NCI-H524 (cell line): ENCODE measurements around the gene VPS13C.

Experiments used
- DNase-seq, 2 experiments: peaks; one replicate each; lab custom pipeline; 2025; lab: John Stamatoyannopoulos, UW

Gene VPS13C

DNA sequence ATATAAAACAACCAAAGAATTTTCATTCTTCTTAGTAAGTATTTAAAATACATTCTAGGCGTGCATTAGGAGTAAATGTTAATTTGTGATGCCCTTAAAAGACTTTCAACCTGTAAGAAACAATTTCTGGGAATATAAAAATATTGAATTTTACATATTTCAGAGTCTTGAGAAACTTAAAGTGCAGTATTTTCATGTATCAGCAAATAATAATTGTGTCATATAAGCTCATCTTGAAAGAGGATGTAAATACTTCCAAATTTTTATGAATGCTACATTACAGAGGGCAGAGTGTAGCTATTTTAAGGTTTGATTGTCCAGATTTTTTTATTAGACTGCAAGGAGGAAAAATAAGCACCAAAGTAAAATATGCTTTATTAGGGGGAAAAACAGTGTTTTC lies 207.1 kb downstream of the VPS13C start:
- DNase-seq = no peak

DNA sequence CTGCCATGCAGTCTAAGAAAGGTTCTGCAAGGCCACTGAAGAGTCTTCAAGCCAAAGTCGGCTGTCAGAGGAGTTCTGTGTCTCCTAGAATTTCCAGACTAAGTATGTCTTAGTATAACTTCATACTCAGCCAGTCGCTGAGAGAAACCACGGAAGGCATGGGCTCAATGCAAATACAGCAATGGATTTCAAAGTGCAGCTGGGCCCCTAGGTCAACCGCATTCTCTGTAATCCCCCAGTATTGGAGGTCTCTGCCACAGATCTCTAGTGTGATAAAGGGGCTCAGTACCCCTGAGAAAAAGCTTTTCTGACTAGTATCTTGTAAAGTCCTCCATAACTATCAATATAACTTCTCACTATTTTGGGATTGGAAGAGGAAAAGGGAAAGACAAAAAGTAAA lies 208.3 kb downstream of the VPS13C start:
- DNase-seq = no peak

DNA sequence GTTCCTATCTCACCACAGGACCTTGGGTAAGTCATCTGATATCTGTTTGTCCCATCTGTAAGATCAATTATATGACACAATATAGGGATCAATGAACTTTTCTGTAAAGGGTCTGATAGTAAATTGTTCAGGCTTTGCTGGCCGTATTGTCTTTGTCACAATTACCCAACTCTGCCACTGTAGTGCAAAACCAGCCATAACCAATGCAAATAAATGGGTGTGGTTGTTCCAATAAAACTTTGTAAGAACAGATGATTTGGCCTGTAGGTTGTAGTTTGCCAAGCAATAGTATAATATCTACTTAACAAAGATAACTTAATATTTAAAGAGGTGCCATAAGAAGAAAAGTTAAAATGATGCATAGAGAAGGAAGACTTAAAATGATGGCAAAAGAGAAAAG lies 210.8 kb downstream of the VPS13C start:
- DNase-seq = no peak

DNA sequence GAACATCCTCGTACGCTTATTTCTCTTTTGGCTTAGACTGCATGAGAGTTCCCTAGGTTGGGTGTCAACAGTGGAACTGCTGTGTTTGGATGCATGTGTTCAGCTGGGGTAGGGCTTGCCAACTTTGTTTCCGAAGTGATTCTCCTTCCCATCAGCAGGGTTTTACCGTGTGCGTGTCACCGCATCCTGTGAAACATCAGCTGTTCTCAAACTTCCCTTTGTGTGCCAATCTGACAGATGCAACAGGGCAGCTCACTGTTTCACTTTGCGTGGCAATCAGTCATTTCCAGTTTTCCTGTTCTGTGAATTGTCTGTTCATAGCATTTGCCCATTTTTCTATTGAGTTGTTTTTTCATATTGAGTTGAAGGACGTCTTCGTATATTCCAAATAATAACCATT lies 218.8 kb downstream of the VPS13C start:
- DNase-seq = no peak

DNA sequence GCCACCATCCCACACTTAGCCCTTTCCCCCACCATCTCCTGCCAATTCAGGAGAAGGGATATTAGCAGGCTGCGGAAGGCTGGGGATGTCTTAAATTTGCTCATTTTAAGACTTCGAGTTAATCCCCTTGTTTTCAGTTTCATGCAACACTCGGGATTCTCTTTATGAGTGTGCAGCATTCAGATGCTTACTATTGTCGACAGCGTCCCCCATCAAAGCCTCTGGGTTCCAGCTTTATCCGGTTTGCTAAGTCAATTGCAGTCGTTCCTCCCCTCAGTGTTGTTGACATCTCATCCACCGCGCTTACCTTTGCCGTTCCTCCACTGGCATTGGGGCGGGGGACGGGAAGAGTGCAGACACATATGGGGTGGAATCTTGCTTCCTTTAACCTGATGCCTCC lies 220.2 kb downstream of the VPS13C start:
- no peak for DNase-seq

DNA sequence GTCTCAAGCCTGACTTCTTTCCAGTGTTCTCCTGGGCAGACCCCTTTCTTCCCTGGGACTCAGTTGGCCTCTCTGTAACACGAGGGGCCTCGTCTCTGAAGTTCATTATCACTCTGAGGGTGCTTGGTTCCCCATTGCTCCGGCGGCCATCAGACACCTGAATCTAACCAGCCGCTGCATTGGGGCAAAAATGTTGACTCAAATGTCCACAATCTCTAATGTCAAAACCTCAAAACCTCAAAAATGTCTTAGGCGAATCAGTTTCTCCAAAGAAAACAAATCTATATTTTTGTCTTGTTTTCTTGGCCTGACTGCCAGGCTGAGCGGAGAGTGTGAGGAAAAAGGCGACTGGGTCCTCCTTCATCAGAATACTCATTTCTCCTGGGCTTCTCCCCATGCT lies 220.7 kb downstream of the VPS13C start:
- DNase-seq = no peak

DNA sequence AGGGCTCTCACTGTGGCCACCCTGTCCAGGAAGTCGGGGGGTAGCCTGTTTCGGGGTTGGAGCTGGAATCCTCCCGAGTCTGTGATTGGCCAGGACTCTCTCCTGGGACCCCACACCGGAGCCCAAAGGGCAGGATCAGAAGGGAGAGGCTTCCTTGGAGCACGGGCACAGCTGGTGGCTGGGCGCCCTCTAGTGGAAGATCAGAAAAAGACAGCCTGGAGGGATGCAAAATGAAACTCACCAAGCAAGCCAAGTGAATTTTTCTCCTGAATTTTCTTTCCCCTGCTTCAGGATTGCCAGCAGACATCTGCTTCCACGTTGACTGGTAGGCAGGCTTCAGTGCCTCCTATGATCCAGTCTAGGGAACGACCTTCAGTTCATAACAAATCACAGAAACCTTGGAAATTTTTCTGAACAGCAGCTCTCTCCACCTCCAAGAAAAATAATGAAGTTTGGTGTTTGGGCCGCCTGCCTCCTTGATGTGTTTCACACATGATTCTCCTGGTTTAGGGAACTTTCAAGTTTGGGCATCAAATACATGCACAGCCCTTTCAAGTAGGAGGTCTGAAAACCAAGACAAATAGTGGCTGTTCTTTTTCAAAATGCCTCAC lies 224.6 kb downstream of the VPS13C start:
- DNase-seq = peak; percentile 69 to 82

DNA sequence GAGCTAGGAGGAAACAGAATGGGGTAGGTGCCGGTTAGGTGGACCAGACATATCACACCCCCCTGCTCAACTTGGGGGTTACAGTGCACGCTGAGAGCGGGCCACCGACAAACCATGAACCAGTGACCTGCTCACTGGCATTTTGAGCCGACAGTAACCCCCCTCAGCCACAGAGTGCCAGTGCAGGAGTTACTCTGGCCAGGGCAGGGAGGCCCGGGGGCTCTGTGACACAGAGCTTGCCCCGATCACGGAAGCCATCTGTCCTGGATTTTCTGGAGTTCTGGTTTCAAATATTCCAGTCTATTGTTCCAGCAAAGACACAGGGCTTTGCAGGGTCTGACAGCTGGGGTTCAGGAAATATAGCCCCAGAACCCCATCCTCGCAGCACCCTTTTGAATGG lies 225.2 kb downstream of the VPS13C start:
- DNase-seq = peak; percentile 48 to 69

DNA sequence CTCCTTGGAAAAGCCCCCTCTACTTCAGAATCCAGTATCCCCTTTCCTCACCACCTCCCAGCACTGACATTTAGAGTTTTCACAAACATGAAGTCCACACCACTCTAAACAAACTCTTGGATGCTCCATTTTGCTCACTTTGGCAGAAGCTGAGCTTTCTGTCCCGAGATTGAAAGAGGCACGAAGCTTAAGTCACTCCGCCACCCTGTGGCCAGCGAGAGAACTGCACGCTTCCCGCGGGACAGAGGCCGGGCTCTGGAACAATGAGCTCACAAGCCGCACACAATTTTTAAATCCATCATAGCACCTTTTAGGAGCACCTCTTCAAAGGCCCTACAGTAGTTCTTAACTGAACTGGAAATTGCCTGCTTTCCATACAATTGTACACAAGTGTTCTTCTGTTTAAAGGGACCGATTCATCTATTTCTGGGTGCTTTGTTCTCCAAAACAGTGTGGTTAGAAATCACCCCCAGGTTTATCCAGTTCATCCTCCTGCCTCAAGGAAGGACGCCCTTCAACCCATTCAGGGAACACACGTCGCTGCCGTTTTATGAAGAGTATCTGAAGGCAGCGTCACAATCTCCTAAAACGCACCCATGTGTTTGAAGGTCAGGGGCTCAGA lies 226.1 kb downstream of the VPS13C start:
- DNase-seq = peak; percentile 56 to 86

DNA sequence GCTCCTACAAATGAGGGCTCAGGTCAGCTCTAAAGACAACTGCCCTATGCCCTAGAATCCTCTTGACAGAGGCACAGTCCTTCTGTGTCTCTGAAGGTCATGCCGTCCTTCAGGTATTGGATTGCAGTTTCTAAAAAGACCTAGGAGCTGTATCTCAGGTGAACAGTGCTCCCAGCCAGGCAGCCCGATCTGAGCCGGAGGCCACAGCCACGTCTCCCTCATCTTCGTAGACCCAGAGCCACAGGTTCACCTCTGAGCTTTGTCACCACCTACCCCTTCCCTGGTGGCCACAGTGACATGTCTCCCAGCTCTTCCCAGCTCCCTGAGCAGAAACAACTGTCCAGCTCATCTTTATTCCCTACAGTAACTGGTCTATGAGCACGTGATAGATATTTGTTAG lies 228.0 kb downstream of the VPS13C start:
- no peak for DNase-seq

DNA sequence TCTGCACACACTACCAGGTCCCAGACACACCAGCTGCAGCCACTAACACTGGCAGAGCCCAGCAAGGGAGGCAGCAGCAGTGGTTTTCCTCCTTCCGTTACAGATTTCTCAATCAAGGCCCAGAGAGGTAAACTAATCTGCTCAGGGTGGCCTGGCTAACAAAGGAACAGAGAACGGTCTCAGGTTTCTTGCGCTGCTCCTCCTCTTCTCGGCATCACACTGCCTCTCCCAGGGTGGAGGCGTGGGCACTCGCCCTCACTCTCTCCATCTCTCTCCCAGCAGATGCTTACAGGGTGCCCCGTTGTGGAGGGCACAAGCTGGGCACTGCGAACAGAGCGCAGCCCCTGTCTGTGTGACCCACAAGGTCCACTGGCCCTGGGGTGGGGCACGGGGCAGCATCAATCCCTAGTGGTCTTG lies 228.7 kb downstream of the VPS13C start:
- DNase-seq = no peak

DNA sequence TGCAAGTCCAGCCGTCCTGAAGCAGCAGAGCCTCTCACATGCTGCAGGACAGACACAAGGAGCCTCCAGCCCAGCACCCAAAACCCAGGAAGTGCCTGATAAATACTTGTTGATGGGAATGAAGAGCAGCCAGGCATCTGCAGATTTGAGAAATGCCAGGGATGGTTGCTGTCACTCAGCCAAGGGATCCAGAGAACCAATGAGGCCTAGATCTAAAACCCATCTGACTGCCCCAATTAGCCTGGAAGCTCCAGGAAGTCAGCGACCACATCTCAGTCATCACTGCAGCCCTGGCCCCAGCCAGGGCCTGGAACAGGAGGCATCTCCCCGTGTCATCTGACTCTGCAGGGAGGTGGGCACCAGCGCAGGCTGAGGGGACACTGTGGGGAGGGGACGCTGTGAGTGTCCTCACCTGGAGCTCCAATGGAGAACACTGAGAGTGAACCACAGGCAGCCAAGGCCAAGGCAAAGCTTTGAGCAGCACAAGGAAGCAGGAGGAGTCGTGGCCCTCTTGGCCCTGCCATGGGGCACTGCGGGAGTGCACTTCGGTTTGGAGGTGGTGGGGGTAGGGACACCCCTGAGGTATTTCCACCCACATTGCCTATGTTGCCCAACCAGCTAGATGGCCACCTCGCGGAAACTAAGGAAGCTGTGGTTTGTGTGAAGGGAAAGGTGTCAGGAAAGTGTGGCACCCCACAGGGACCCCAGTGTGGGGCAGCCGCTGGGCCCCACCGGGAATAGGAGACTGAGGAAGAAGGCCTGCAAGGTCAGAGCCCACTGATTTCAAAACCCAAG lies 229.5 kb downstream of the VPS13C start:
- DNase-seq = no peak

DNA sequence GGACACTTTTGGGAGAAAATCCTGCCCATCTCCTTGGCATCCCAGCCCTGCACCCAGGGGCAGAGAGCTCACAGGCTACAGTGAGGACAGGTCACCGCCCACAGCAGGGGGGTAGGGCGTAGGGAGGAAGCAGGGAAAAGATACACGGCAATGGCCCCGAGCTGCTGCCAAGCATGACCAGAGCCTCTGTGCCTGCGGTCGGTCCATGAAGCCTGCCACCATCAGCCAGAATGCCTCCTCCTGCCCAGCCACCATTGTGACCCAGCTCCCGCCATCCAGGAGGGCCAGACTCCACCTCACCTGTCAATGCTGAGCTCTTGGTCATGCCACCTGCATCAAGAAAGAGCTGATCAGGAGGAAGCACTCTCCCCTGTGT lies 230.7 kb downstream of the VPS13C start:
- no peak for DNase-seq

DNA sequence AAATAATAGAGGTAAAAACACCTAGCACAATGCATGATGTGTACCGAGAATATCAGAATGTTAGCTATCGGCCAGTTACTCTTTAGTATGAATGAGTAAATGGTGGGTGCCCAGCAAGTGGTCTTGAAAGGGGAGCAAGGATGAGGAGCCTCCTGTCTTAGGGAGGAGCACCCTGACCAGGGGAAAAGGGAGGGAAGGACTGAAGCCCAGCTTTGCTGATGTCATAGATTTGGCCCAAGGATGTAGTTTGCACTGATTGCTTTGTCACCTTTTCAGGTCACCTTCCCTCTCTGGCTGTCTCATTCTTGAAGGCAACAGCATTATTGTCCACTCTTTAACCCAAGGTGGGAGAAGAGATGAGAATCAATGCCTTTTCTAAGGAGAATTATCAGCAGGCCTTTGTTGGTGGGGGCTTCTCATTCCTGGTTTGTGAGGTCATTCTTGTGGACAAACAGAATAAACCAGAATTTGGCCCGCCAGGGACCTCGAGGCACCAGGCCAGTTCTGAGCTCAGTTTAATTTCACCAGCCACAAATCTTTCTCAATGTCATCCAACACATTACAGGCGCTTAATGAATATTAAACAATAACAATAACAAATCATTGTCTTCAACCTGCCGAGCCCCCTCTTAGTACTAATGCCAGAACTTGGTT lies 231.3 kb downstream of the VPS13C start:
- DNase-seq = no peak

DNA sequence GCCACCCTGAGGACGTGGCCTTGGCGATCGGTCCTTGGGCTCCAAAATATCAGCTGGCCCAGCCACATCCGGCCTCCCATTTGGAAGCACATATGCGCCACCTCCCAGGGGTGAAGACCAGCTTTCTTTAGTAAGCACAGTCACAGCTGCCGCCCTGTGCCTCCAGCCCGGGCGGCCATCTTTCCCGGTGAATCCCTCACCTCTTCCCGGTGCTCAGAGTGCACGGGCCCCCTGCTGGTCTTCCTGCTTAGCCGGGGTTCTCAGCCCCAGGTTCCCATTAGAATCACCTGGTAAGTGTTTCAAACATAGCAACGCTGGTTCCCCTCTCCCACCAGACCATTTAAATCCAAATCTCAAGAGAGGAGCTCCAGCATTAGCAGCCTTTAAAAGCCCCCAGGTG lies 232.2 kb downstream of the VPS13C start:
- DNase-seq = peak; percentile 10 to 66

DNA sequence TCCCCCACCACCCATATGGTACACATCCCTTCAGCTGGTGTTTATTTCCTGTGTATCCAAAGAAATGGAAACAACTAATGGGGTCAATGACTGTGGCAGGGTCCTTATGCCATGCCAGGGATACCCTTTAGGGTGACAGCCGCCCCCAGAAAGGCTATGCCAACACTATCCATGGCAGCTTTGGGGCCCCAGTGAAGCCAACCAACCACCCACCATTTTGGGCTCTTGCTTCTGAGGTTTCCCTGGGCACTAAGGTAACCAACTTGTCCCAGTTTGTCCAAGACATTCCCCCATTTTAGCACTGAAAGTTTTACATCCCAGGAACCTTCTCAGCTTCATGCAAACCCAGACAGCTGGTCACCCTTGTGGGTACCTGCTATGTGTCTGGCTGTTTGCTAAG lies 233.1 kb downstream of the VPS13C start:
- no peak for DNase-seq

DNA sequence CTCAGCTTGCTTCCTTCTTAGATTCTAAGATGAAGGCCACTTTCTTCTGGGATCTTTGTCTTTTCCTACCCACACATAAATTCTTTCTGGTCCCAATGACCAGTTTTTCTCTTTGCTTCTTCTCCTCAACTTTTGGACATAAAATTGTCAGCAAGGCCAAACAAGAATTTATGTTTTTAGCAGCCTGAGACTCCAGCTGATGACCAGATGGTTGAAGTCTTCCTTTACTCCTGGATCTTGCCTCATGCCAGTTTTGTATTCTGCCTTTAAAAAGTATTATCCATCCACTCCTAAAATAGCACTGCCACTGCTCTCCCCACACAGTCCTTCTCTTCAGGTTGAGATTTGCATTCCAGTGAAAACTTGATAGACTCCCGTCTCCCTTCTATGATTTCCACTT lies 236.0 kb downstream of the VPS13C start:
- no peak for DNase-seq

DNA sequence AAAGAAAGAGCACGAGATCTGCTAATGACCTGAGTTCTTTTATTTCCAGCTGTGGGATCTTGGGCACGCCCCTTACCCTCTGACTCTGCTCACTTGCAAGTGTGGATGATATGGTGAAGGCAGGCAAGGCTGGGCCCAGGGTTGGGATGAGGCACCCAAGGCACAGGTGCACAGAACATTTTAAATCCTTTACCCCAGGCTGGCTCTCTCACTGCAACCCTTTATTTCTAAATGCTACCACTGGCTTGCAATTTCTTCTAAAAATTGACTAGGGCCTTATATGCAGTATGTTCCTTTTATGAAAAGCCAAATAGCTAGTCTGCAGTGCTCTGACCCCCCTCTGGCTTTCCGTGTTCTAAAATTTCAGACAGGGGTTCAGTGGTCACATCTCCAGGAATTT lies 237.7 kb downstream of the VPS13C start:
- no peak for DNase-seq

DNA sequence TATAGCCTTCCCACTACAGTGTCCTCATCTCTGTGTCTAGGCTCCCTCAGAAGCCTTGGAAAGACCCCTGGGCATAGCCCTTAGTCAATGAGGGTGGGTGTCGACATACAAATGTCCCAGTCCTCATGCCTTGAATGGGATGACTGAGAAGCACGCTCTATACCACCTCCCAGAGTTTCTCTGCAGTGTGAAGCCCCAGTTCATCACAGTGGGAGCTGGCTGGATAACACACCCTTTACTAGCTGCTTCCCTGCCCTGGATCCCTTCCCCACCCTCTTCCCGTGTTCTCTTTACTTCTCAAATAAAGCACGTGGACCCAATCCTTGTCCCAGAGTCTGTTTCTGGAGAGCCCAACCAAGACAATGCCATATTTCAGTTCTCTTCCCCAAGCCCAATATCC lies 239.3 kb downstream of the VPS13C start:
- no peak for DNase-seq

DNA sequence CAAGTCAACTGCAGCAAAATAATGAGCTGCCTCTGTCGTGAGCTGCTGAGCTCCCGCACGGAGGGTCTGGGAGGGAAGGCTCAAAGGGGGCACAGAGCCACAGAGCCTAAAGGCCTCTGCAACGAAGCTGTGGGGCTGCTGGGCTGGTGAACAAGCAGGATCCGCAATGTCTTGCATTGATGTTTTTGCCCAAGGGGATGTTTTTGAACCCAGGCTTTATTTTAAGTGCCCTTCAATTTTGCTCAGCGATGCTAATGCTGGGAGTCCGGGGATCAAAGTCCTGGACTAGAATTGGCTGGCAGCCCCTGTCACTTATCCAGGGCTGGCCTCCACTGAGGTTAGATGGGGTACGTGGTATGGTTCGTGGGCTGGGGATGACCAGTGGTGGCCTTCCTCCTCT lies 240.0 kb downstream of the VPS13C start:
- DNase-seq = no peak

DNA sequence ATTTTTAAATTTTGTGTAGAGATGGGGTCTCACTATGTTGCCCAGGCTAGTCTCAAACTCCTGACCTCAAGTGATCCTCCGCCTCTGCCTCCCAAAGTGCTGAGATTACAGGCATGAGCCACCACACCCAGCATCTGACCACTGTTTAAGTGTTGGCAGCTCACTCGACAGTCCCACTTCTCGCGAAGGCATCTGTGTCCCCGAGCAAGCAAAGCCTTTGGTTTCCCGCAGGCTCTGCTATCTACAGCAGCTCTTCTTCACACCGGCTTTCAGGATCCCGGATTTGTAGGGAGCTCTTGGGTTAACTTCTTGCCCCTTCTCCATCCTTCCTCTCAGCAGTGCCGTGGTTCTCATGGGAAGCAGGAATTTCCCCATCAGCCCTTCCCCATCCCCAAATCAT lies 240.9 kb downstream of the VPS13C start:
- no peak for DNase-seq

DNA sequence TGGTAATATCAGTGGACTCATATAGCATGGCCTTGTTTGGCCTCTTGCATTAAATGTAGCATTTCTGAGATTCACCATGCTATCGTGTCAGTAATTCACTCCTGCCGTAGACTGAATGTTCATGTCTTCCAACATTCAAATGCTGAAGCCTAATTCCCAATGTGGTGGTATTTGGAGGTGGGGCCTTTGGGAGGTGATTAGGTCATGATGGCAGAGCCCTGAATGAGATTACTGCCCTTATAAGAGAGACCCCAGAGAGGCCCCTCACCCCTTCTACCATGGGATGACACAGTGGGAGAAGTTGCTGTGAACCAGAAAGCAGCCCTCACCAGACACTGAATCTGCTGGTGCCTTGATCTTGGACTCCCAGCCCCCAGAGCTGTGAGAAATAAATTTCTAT lies 241.4 kb downstream of the VPS13C start:
- DNase-seq = no peak

DNA sequence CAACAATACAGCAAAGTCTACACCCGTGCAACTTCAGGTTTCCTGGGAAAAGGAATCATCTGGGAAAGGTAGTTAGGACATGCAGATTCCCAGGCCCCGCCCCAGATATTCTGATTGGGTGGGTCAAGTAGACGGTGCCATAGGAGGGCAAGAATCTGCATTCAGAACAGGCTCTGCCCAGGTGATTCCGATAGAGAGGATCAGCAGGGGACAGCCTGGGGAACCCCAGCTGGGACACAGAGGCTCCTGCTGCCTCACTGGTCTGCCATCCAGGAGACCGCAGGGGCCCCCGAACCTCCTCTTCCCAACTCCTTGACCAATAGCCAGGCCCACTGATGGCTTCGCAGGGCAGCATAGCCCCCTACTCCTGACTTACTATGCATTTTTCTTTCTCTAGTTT lies 243.4 kb downstream of the VPS13C start:
- DNase-seq = no peak
